Duodenal mucosa (tissue), 2 donors: ENCODE data around the gene PCSK6.

ENCODE experiments used
- H3K27ac ChIP-seq: one replicate; pipeline ENCODE4 v1.7.0; 2013; ENCODE audit warnings: low read depth, low read length
- H3K27me3 ChIP-seq, 2 donors: one replicate each; pipeline ENCODE4 v1.7.0; 2013; ENCODE audit warnings: low read length in 2 of 2, control low read depth in 1 of 2; ENCODE audit not compliant: insufficient read depth in 2 of 2, control insufficient read depth in 1 of 2
- H3K36me3 ChIP-seq, 2 donors: one replicate each; pipeline ENCODE4 v1.7.0; 2013; ENCODE audit warnings: low read length in 2 of 2, control low read depth in 1 of 2; ENCODE audit not compliant: insufficient read depth in 2 of 2, control insufficient read depth in 1 of 2
- H3K4me1 ChIP-seq, 2 donors: one replicate each; pipeline ENCODE4 v1.7.0; 2013; ENCODE audit warnings: low read length in 2 of 2, control low read depth in 1 of 2; ENCODE audit not compliant: insufficient read depth in 2 of 2, control insufficient read depth in 1 of 2
- H3K4me3 ChIP-seq, 2 donors: one replicate each; pipeline ENCODE4 v1.7.0; 2013; ENCODE audit warnings: low read length in 2 of 2, low read depth in 1 of 2
- H3K9ac ChIP-seq, 2 donors: one replicate each; pipeline ENCODE4 v1.7.0; 2013; ENCODE audit warnings: low read length in 2 of 2, low read depth in 1 of 2
- H3K9me3 ChIP-seq, 2 donors: one replicate each; pipeline ENCODE4 v1.7.0; 2013; ENCODE audit warnings: low read length in 2 of 2, control low read depth in 1 of 2; ENCODE audit not compliant: control insufficient read depth in 1 of 2

The PCSK6 gene

GRCh38 chr15:101371519-101371918 is 118.0 kb downstream of the PCSK6 start:
- Histone ChIP-seq H3K9ac (no peak overlapping the region), H3K27me3 (no peaks in the 10 kb centered on the region), H3K36me3 (peaks cover 0 to 3% of the 10 kb centered on the region in 2 donors), H3K4me3 (no peak overlapping the region), H3K9me3 (no peaks in the 10 kb centered on the region), H3K27ac (no peak overlapping the region), H3K4me1 (peaks cover 13 to 18% of the 10 kb centered on the region in 2 donors)

- no peak overlapping the region for H3K4me3 ChIP-seq
- H3K9ac ChIP-seq, result no peak overlapping the region
- H3K36me3 ChIP-seq, result peaks cover 0 to 3% of the 10 kb centered on the region in 2 donors
- H3K27me3 ChIP-seq, result no peaks in the 10 kb centered on the region
- peaks cover 13 to 18% of the 10 kb centered on the region in 2 donors for H3K4me1 ChIP-seq
- H3K9me3 ChIP-seq, result no peaks in the 10 kb centered on the region
- H3K27ac ChIP-seq, result no peak overlapping the region
These were observed 118.4 kb downstream of the PCSK6 start for GRCh38 chr15:101371081-101371480.

- no peak overlapping the region for H3K9ac ChIP-seq
- H3K36me3 ChIP-seq, result peaks cover 0 to 3% of the 10 kb centered on the region in 2 donors
- no peak overlapping the region for H3K27ac ChIP-seq
- H3K4me1 ChIP-seq, result peaks cover 13 to 18% of the 10 kb centered on the region in 2 donors
- no peaks in the 10 kb centered on the region for H3K27me3 ChIP-seq
- no peak overlapping the region for H3K4me3 ChIP-seq
- H3K9me3 ChIP-seq, result no peaks in the 10 kb centered on the region
These were observed 119.0 kb downstream of the PCSK6 start for GRCh38 chr15:101370330-101371024.

GRCh38 chr15:101369676-101370075 is 119.8 kb downstream of the PCSK6 start:
- H3K27ac ChIP-seq, result no peak overlapping the region
- peaks cover 13 to 18% of the 10 kb centered on the region in 2 donors for H3K4me1 ChIP-seq
- H3K36me3 ChIP-seq, result peaks cover 0 to 3% of the 10 kb centered on the region in 2 donors
- no peaks in the 10 kb centered on the region for H3K27me3 ChIP-seq
- H3K9ac ChIP-seq, result no peak overlapping the region
- no peak overlapping the region for H3K4me3 ChIP-seq
- no peaks in the 10 kb centered on the region for H3K9me3 ChIP-seq

GRCh38 chr15:101368861-101369642 is 120.5 kb downstream of the PCSK6 start:
- no peaks in the 10 kb centered on the region for H3K9me3 ChIP-seq
- no peaks in the 10 kb centered on the region for H3K27me3 ChIP-seq
- H3K4me1 ChIP-seq, result peaks cover 13 to 18% of the 10 kb centered on the region in 2 donors
- no peak overlapping the region for H3K4me3 ChIP-seq
- no peak overlapping the region for H3K9ac ChIP-seq
- peaks cover 0 to 3% of the 10 kb centered on the region in 2 donors for H3K36me3 ChIP-seq
- H3K27ac ChIP-seq, result no peak overlapping the region

- H3K9me3 ChIP-seq, result no peaks in the 10 kb centered on the region
- peaks cover 0 to 3% of the 10 kb centered on the region in 2 donors for H3K36me3 ChIP-seq
- no peak overlapping the region for H3K9ac ChIP-seq
- H3K27ac ChIP-seq, result no peak overlapping the region
- no peaks in the 10 kb centered on the region for H3K27me3 ChIP-seq
- no peak overlapping the region for H3K4me3 ChIP-seq
- peaks cover 11 to 16% of the 10 kb centered on the region in 2 donors for H3K4me1 ChIP-seq
These were observed 121.3 kb downstream of the PCSK6 start for GRCh38 chr15:101368086-101368780.

GRCh38 chr15:101366853-101367252 is 122.7 kb downstream of the PCSK6 start:
- Histone ChIP-seq H3K9me3 (no peaks in the 10 kb centered on the region), H3K27me3 (no peaks in the 10 kb centered on the region), H3K4me1 (peaks cover 0 to 3% of the 10 kb centered on the region in 2 donors), H3K36me3 (peaks cover 0 to 3% of the 10 kb centered on the region in 2 donors), H3K9ac (no peak overlapping the region), H3K27ac (no peak overlapping the region), H3K4me3 (no peak overlapping the region)

GRCh38 chr15:101362986-101363566 is 126.4 kb downstream of the PCSK6 start:
- peaks cover 0 to 3% of the 10 kb centered on the region in 2 donors for H3K36me3 ChIP-seq
- no peaks in the 10 kb centered on the region for H3K9me3 ChIP-seq
- no peaks in the 10 kb centered on the region for H3K27me3 ChIP-seq
- no peaks in the 10 kb centered on the region for H3K4me1 ChIP-seq
- H3K4me3 ChIP-seq, result no peak overlapping the region
- H3K27ac ChIP-seq, result no peak overlapping the region
- H3K9ac ChIP-seq, result no peak overlapping the region

- Histone ChIP-seq H3K36me3 (peaks cover 0 to 3% of the 10 kb centered on the region in 2 donors), H3K4me1 (no peaks in the 10 kb centered on the region), H3K27ac (no peak overlapping the region), H3K27me3 (no peaks in the 10 kb centered on the region), H3K9ac (no peak overlapping the region), H3K9me3 (no peaks in the 10 kb centered on the region), H3K4me3 (no peak overlapping the region)
These were observed 127.1 kb downstream of the PCSK6 start for GRCh38 chr15:101362359-101362758.
